GM21576 (cell line): ENCODE measurements around the gene BTBD10.

Experiments used
- ATAC-seq: cut with Tn5 transposase; IDR thresholded peaks from one replicate; pipeline ENCODE4 v1.9.1; 2021; ENCODE audit warnings: mild to moderate bottlenecking, moderate library complexity; ENCODE audit not compliant: unreplicated experiment

The BTBD10 gene

GRCh38 chr11:13343067-13343466, 120.0 kb downstream of the BTBD10 start:
- peak; percentile 55 for ATAC-seq

DNA sequence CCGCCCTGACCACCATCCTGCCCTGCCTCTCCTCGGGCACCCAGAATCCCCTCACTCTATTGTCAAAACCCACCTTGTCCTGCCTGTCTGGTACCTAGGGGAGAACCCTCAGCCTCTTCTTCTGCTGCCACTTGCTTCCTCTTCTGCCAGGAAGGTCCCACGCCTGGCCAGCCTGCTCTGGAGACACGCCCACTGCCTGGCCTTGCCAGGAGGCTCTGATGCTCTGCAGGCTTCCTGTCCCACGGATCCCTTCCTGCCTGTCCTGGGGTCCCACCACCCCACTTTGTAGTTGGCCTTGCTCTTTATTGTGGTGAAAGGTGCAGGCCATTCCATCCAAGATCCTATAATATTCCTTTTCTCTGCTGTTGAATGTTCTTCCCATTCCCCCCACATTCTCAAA, 122.0 kb downstream of the BTBD10 start:
- ATAC-seq = no peak

DNA sequence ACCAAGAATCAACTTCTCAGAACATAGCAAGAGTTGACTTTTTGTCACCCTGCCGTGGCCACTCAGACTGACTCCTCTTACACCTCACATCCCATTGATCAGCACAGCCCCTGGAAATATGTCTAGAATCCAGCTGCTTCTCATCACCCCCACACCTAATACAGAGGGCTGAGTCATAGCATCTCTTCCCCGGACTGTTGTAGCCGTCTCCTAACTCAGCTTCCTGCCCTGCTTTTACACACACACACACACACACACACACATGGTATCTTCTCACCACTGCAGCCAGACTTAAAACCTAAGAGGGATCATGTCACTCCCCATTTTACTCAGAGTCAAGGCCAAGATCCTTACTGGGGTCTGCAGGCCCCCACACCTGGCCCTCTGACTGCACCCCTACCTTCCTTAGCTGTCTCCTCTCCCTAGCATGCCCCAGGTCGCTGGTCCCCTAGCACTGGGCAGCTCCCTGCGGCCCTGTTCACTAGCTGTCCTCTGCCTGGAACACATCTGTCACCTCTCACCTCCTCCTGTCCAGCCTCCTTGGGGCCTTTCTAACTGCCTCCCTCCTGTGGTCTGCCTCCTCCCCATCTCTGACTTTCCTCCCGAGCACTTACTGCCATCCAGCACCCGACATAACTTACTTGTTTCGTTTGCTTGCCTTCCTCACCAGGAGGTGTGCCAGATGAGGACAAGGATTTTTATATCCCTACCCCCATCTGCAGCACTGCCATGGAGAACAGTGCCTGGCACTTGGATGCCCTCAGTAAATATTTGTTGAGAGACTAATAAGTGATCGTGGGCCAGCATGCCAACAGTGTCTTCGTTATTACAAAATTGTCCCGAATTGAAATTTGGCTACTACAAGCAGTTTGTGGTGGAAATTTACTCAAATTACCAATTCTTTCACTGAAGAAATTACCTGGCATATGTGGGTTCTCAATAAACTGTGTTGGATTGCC, 123.5 kb downstream of the BTBD10 start:
- ATAC-seq = no peak

- no peak for ATAC-seq
These were observed 124.5 kb downstream of the BTBD10 start for GRCh38 chr11:13338427-13339069.

GRCh38 chr11:13338019-13338426, 125.0 kb downstream of the BTBD10 start:
- ATAC-seq = peak; percentile 34
